Smooth muscle cell (in vitro differentiated cells): ENCODE results near the gene APLNR. TPM values are rescaled to one million over a fixed set of nuclear protein-coding genes. Genes with fewer than 3 reads are reported as not detected.
A peak's percentile ranks its signal among the peaks of the same experiment; 100 is the strongest.

ENCODE experiments used
- DNase-seq: peaks from one replicate; lab custom pipeline; 2025; ENCODE audit not compliant: unreplicated experiment; lab: John Stamatoyannopoulos, UW
- H2AFZ ChIP-seq: fragments of 200-600 bp; sonication (generic); 2 replicates; pipeline ENCODE4 v1.6.0; 2016; ENCODE audit warnings: antibody characterized with exemption, low read depth, mild to moderate bottlenecking
- H3F3A ChIP-seq: fragments of 200-600 bp; sonication (generic); 2 replicates; pipeline ENCODE4 v1.6.0; 2017; ENCODE audit warnings: antibody characterized with exemption, low read depth
- H3K27ac ChIP-seq: fragments of 200-600 bp; sonication (generic); 2 replicates; pipeline ENCODE4 v1.5.1; 2016; ENCODE audit warnings: low read depth, mild to moderate bottlenecking
- H3K27me3 ChIP-seq: fragments of 200-600 bp; sonication (generic); 2 replicates; pipeline ENCODE4 v1.6.1; 2016; ENCODE audit warnings: low read depth, mild to moderate bottlenecking
- H3K36me3 ChIP-seq: fragments of 200-600 bp; sonication (generic); 2 replicates; pipeline ENCODE4 v1.5.1; 2016; ENCODE audit warnings: low read depth
- H3K4me1 ChIP-seq: fragments of 200-600 bp; sonication (generic); 2 replicates; pipeline ENCODE4 v1.5.1; 2016; ENCODE audit warnings: low read depth
- H3K4me2 ChIP-seq: fragments of 200-600 bp; sonication (generic); 2 replicates; pipeline ENCODE4 v1.6.0; 2016; ENCODE audit warnings: mild to moderate bottlenecking
- H3K4me3 ChIP-seq: fragments of 200-600 bp; sonication (generic); 2 replicates; pipeline ENCODE4 v1.5.1; 2016; ENCODE audit warnings: mild to moderate bottlenecking
- H3K79me2 ChIP-seq: fragments of 200-600 bp; sonication (generic); 2 replicates; pipeline ENCODE4 v1.6.0; 2016; ENCODE audit warnings: low read depth, mild to moderate bottlenecking
- H3K9ac ChIP-seq: fragments of 200-600 bp; sonication (generic); 2 replicates; pipeline ENCODE4 v1.6.0; 2016; ENCODE audit warnings: low read depth
- H3K9me3 ChIP-seq: fragments of 200-600 bp; sonication (generic); replicated peaks from 2 replicates; pipeline ENCODE4 v1.5.1; 2016; ENCODE audit warnings: low read depth
- H4K20me1 ChIP-seq: fragments of 200-600 bp; sonication (generic); 2 replicates; pipeline ENCODE4 v1.6.0; 2016; ENCODE audit warnings: low read depth
- WGBS: methylation state at CpG from one replicate; pipeline ENCODE4 v1.1.7; 2016; ENCODE audit warnings: low lambda C conversion rate; 5-methylcytosine and 5-hydroxymethylcytosine counted together
- polyA plus RNA-seq: library from polyadenylated mRNA; unstranded; fragments of >200 nt; fragmentation: Nextera tagmentation; extraction: Ambion mirVana; gene quantifications from 2 replicates; pipeline ENCODE4 v1.2.1, GENCODE V29; 2016
- total RNA-seq: library from RNA; depleted of rRNA; stranded (reverse); fragments of >200 nt; gene quantifications from 2 replicates; pipeline ENCODE4 v1.2.3, GENCODE V29; 2014
- TF ChIP-seq, protein P1 (sequence below): fragments of 200-600 bp; sonication (generic); IDR thresholded peaks from 2 replicates; pipeline ENCODE4 v1.5.1; 2017; ENCODE audit warnings: borderline replicate concordance, mild to moderate bottlenecking, antibody characterized with exemption; ENCODE audit not compliant: insufficient read depth, poor library complexity, severe bottlenecking

The APLNR gene
- total and polyA plus RNA-seq, 2 experiments from 2014 or later, result 103 to 214 TPM

DNA sequence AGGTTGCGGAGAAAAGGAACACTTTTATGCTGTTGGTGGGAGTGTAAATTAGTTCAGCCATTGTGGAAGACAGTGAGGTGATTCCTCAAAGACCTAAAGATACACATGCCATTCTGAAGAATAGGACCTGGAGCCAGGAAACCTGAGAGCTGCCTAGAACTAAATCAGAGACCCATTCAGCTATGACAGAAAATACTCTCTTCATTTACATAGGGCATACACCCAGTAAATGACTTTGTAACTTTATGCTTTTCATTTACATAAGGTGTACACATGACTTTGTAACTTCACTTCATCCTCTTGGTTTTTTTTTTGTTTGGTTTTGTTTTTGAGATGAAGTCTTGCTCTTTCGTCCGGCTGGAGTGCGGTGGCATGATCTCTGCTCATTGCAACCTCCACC is 25.1 kb upstream of the APLNR start:
- no peaks in the 10 kb centered on the region for H3F3A ChIP-seq
- H3K9me3 ChIP-seq, result no peaks in the 10 kb centered on the region
- DNase-seq, result no peak
- no peak overlapping the region for H3K9ac ChIP-seq
- no peak overlapping the region for H3K27ac ChIP-seq
- no peak overlapping the region for H2AFZ ChIP-seq
- no peaks in the 10 kb centered on the region for H3K4me1 ChIP-seq
- no peak overlapping the region for H3K4me3 ChIP-seq
- no peaks in the 10 kb centered on the region for H4K20me1 ChIP-seq
- no peak overlapping the region for H3K4me2 ChIP-seq
- no peaks in the 10 kb centered on the region for H3K79me2 ChIP-seq
- H3K36me3 ChIP-seq, result no peaks in the 10 kb centered on the region
- H3K27me3 ChIP-seq, result no peaks in the 10 kb centered on the region
- TF ChIP-seq, protein P1, sequence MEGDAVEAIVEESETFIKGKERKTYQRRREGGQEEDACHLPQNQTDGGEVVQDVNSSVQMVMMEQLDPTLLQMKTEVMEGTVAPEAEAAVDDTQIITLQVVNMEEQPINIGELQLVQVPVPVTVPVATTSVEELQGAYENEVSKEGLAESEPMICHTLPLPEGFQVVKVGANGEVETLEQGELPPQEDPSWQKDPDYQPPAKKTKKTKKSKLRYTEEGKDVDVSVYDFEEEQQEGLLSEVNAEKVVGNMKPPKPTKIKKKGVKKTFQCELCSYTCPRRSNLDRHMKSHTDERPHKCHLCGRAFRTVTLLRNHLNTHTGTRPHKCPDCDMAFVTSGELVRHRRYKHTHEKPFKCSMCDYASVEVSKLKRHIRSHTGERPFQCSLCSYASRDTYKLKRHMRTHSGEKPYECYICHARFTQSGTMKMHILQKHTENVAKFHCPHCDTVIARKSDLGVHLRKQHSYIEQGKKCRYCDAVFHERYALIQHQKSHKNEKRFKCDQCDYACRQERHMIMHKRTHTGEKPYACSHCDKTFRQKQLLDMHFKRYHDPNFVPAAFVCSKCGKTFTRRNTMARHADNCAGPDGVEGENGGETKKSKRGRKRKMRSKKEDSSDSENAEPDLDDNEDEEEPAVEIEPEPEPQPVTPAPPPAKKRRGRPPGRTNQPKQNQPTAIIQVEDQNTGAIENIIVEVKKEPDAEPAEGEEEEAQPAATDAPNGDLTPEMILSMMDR, result no peak
- WGBS, result 72% methylated on average over 4 of the region's 4 CpGs

DNA sequence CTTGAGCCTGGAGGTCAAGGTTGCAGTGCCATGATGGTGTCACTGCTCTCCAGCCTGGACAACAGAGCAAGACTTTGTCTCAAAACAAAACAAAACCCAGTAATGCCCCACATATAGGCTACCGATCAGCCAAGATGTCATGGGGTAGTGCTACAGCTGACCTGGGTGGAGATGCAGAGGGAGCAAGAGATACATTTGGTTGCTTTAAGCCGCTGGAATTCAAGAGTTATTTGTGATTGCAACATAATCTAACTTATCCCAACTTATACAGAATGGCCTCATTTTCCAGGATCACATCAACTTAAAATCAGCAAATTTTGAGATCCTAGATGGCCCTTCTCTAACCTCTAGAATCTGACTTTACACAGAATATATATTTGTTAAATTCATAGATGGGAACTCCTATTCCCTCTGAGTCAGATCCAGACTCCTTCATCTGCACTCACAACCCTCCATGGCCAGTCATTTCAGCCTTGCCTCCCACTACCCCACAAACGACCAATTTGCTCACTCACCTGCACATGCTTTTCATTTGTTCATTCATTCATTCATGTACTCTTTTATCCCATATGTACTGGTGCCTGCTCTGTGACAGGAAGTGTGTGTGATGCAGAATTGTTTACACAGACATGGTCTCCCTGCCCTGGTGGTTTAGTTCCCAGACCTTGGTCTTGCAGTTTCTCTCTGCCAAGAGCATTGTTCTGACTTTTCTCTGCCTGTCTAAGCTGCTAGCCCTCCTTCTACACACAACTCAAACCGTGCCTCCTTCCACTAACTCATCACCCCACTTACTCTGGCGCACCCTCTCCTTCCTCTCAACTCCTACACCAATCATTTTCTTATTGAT is 24.1 kb upstream of the APLNR start:
- Histone ChIP-seq H3K9me3 (no peaks in the 10 kb centered on the region), H4K20me1 (no peaks in the 10 kb centered on the region), H3K36me3 (no peaks in the 10 kb centered on the region), H3K4me1 (no peaks in the 10 kb centered on the region), H3K4me3 (no peak overlapping the region), H3K27ac (no peak overlapping the region), H3K27me3 (no peaks in the 10 kb centered on the region), H3K79me2 (no peaks in the 10 kb centered on the region), H3K4me2 (no peak overlapping the region), H3K9ac (no peak overlapping the region), H2AFZ (no peak overlapping the region), H3F3A (no peaks in the 10 kb centered on the region)
- DNase-seq, result no peak
- WGBS, result 82% methylated on average over 5 of the region's 5 CpGs
- TF ChIP-seq, protein P1, result no peak

DNA sequence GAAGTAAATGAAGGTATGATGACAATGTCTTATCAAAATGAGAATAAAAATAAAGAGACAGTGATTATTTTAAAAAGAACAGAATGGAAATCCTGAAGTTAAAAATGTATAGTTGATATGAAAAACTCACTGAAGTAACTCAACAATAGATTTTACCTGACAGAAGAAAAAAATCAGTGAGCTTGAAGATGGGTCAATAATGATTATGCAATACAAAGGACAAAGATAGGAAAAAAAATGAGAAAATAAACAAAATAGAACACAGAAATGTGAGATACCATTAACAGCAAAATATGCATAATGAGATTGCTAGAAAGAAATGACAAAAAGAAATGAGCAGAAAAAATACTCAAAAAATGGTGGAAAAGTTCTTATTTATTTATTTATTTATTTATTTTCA is 19.1 kb upstream of the APLNR start:
- no peaks in the 10 kb centered on the region for H4K20me1 ChIP-seq
- H3K36me3 ChIP-seq, result no peaks in the 10 kb centered on the region
- peak overlapping the region; percentile 89 for H3K27ac ChIP-seq
- no peaks in the 10 kb centered on the region for H3K27me3 ChIP-seq
- H2AFZ ChIP-seq, result peak overlapping the region; percentile 41
- no peak for DNase-seq
- H3K79me2 ChIP-seq, result no peaks in the 10 kb centered on the region
- TF ChIP-seq, protein P1, result no peak
- no peaks in the 10 kb centered on the region for H3F3A ChIP-seq
- no peak overlapping the region for H3K4me2 ChIP-seq
- no peak overlapping the region for H3K4me3 ChIP-seq
- no peak overlapping the region for H3K9ac ChIP-seq
- H3K9me3 ChIP-seq, result no peaks in the 10 kb centered on the region
- H3K4me1 ChIP-seq, result peaks cover 8% of the 10 kb centered on the region

DNA sequence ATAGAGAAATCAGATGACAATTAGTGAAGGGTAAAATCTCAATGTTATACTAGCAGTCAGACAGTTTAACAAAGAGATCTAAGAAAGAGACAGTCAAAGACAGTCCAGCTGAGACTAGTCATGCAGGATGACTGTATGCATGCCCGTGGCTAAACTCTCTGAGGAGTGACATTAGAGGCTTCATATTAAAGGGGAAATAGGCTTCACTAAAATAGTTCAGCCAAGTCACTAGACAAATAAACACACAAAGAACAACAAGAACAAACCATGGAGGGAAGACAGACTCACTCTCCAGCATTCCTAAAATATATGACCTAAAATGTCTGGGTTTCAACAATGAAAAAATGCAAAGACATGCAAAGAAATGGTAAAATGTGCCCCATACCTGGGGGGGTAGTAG is 18.6 kb upstream of the APLNR start:
- H4K20me1 ChIP-seq, result no peaks in the 10 kb centered on the region
- TF ChIP-seq, protein P1, result no peak
- no peaks in the 10 kb centered on the region for H3K27me3 ChIP-seq
- H2AFZ ChIP-seq, result peak overlapping the region; percentile 41
- H3F3A ChIP-seq, result no peaks in the 10 kb centered on the region
- peaks cover 11% of the 10 kb centered on the region for H3K4me1 ChIP-seq
- no peaks in the 10 kb centered on the region for H3K9me3 ChIP-seq
- no peak overlapping the region for H3K4me3 ChIP-seq
- no peaks in the 10 kb centered on the region for H3K79me2 ChIP-seq
- DNase-seq, result no peak
- peak overlapping the region; percentile 89 for H3K27ac ChIP-seq
- peak overlapping the region; percentile 62 for H3K4me2 ChIP-seq
- H3K36me3 ChIP-seq, result no peaks in the 10 kb centered on the region
- peak overlapping the region; percentile 50 for H3K9ac ChIP-seq
- WGBS, result 7% methylated on average over 1 of the region's 1 CpG
